GM12875 (cell line): ENCODE data around the gene SMG7.

Source experiments
- H3K4me3 ChIP-seq: one replicate; pipeline ENCODE4 v1.5.1; 2011; ENCODE audit warnings: low read depth, low read length, control low read depth
- CTCF ChIP-seq: IDR thresholded peaks from 2 replicates; pipeline ENCODE4 v1.5.1; 2011; ENCODE audit warnings: low read depth, mild to moderate bottlenecking, control low read depth, inconsistent platforms, low read length, moderate library complexity, borderline replicate concordance; ENCODE audit not compliant: insufficient read depth

Gene SMG7

GRCh38 chr1:183520379-183520778, 48.1 kb downstream of the SMG7 start:
- no peak overlapping the region for H3K4me3 ChIP-seq
- TF ChIP-seq CTCF, result no peak

GRCh38 chr1:183522104-183522503, 49.8 kb downstream of the SMG7 start:
- TF ChIP-seq CTCF, result no peak
- no peak overlapping the region for H3K4me3 ChIP-seq

- H3K4me3 ChIP-seq, result no peak overlapping the region
- no peak for TF ChIP-seq CTCF
Observed at GRCh38 chr1:183528577-183528976, 56.3 kb downstream of the SMG7 start.

- no peak overlapping the region for H3K4me3 ChIP-seq
- TF ChIP-seq CTCF, result no peak
Observed at GRCh38 chr1:183533617-183534174, 61.4 kb downstream of the SMG7 start.

- H3K4me3 ChIP-seq, result no peak overlapping the region
- no peak for TF ChIP-seq CTCF
Observed at GRCh38 chr1:183537405-183537804, 65.1 kb downstream of the SMG7 start.

- TF ChIP-seq CTCF, result peak; percentile 49; the same call in 1 of the 2 replicates
- no peak overlapping the region for H3K4me3 ChIP-seq
Observed at GRCh38 chr1:183543619-183544204, 71.4 kb downstream of the SMG7 start.

- TF ChIP-seq CTCF, result no peak
- H3K4me3 ChIP-seq, result no peak overlapping the region
Observed at GRCh38 chr1:183544598-183545297, 72.4 kb downstream of the SMG7 start.
